Measurements from ENCODE around the gene GOLGA7B.
"Not testable (repeated sequence)": the region's sequence is repeated elsewhere in the genome, so short reads cannot be mapped to it uniquely, and the experiment has no call there.

GOLGA7B gene

GRCh38 chr10:97836446-97836845 lies 13.2 kb upstream of the GOLGA7B start:
- no peak for DNase-seq

GRCh38 chr10:97838091-97838490 lies 11.6 kb upstream of the GOLGA7B start:
- no peak for DNase-seq

DNA sequence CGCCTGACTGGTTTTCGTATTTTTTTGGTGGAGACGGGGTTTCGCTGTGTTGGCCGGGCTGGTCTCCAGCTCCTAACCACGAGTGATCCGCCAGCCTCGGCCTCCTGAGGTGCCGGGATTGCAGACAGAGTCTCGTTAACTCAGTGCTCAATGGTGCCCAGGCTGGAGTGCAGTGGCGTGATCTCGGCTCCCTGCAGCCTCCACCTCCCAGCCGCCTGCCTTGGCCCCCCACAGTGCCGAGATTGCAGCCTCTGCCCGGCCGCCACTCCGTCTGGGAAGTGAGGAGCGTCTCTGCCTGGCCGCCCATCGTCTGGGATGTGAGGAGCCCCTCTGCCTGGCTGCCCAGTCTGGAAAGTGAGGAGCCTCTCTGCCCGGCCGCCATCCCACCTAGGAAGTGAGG lies 8.5 kb upstream of the GOLGA7B start:
- DNase-seq: not testable (repeated sequence)

DNA sequence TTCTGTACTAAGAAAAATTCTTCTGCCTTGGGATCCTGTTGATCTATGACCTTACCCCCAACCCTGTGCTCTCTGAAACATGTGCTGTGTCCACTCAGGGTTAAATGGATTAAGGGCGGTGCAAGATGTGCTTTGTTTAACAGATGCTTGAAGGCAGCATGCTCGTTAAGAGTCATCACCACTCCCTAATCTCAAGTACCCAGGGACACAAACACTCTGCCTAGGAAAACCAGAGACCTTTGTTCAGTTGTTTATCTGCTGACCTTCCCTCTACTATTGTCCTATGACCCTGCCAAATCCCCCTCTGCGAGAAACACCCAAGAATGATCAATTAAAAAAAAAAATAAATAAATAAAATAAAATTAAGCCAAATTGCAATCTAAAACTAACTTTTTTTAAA lies 7.5 kb upstream of the GOLGA7B start:
- DNase-seq: not testable (repeated sequence)

GRCh38 chr10:97842656-97843280 lies 6.9 kb upstream of the GOLGA7B start:
- DNase-seq: no peak

DNA sequence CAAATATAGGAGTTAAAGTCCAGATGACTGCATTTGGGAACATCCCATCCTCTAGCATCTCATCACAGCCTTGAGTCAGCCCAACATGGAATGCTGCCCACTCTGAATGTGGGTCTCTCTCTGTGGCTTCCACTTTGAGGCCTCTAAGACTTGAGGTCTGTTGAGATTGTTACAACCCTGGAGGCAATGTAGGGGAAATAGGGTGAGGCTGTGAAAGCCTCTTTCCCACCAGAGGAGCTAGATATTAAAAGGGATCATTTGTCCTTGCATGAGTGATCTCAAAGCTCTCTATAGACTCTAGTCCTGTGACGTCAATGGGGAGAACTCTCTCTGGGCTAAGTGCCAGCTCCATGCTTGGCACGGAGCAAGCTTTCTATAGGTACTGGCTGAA lies 6.4 kb upstream of the GOLGA7B start:
- no peak for DNase-seq

DNA sequence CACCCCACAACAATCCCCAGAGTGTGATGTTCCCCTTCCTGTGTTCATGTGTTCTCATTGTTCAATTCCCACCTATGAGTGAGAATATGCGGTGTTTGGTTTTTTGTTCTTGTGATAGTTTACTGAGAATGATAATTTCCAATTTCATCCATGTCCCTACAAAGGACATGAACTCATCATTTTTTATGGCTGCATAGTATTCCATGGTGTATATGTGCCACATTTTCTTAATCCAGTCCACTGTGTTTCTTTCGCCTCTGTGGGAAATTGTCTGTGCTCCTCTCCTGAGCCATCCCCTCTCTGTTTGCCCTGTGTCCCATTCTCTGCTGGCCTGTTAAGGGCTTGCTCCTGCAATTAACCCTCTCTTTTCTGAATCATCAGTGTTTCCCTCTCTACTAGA lies 5.7 kb upstream of the GOLGA7B start:
- not testable (repeated sequence) for DNase-seq

GRCh38 chr10:97844678-97845077 lies 5.0 kb upstream of the GOLGA7B start:
- no peak for DNase-seq

GRCh38 chr10:97849103-97849686 lies 448 bp upstream of the GOLGA7B start:
- DNase-seq: peak; percentile 67

- no peak for DNase-seq
These were observed 803 bp downstream of the GOLGA7B start for GRCh38 chr10:97850446-97850845.

- DNase-seq: no peak
These were observed 1.8 kb downstream of the GOLGA7B start for GRCh38 chr10:97851341-97852001.

GRCh38 chr10:97852277-97852676 lies 2.6 kb downstream of the GOLGA7B start:
- DNase-seq: no peak

- no peak for DNase-seq
These were observed 3.3 kb downstream of the GOLGA7B start for GRCh38 chr10:97852840-97853405.

- no peak for DNase-seq
These were observed 5.1 kb downstream of the GOLGA7B start for GRCh38 chr10:97854743-97855142.

DNA sequence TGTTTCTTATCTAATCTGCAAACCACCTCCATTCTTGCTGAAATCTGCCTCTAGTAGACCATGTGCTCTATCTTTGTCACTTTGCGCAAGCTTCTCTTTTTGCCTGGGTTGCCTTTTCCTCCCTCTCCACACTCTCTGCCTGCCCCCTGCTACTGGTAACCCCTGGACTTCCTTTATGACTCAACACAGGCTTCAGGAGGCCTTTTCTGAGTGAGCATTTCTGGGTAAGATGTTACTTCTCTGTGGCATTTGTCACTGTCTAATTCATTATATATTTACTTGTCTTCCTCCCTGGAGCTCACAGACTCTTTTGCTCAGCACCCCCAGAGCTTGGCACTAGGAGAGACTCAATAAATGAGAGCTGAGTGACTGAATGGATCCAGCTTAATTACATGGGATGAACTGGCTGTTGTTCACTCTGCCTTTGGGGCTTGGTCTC lies 8.4 kb downstream of the GOLGA7B start:
- DNase-seq: no peak

- no peak for DNase-seq
These were observed 11.6 kb downstream of the GOLGA7B start for GRCh38 chr10:97861097-97861750.

DNA sequence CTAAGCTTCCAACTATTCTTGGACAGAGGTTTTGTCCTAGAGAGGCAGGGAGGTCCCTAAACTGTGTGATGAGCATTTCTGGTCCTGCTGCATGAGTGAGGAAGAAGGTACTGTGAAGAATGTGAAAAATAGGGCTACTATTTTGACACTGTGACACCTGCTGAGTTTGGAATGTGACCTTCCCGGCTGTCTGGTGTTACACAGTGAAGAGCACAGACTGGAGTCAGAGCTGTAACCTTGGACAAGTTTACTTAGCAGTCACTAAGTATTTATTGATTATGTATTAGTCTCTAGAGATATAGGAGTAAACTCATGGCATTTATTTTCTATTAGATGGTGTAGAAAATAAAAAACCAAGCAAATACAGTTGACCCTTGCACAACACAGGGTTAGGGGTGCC lies 12.3 kb downstream of the GOLGA7B start:
- DNase-seq: no peak

DNA sequence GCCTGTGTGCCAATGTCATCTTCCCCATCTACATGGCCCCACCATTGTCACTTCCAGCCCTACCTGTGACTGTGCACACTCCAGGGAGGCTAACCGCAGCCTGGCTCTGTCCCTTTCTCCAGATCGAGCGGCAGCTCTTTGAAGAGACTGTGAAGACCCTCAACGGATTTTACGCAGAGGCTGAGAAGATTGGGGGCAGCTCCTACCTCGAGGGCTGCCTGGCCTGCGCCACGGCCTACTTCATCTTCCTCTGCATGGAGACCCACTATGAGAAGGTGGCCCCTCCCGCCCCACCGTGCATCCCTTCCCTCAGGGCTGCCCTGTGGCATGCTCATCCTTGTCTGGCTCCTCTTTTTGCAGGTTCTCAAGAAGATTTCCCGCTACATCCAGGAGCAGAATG lies 14.2 kb downstream of the GOLGA7B start:
- no peak for DNase-seq

GRCh38 chr10:97865488-97865887 lies 15.8 kb downstream of the GOLGA7B start:
- DNase-seq: no peak

GRCh38 chr10:97866524-97867219 lies 17.0 kb downstream of the GOLGA7B start:
- DNase-seq: no peak

- no peak for DNase-seq
These were observed 17.7 kb downstream of the GOLGA7B start for GRCh38 chr10:97867220-97867800.

DNA sequence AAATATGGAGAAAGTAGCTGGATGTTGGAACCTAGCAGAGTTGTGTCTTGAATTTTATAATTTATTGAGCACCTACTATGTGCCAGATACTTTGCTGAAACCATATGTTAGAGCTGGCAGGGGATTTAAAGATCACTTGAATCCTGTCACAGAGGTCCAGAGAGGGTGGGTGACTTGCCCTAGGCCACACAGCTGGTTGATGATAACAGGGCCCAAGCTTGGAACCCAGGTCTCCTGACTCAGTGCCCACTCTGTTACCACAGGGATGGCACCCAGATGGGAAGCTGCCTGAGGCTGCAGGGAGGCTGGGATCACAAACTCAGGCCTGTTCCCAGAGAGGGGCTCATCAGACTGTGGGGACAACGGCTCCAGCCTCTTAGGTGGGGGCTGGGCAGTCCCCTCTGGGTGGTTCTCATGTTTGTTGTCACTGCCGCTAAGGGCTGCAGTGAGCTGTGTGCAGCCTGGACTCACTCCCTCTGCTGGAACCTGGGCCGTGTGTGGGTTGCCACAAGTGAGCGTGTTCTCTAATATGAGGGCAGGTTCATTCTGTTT lies 18.6 kb downstream of the GOLGA7B start:
- no peak for DNase-seq

Data from NCI-H526 treated with DMSO at 0.1 percent for 48 hours (cell line).